Gastrocnemius medialis (tissue), 4 donors: Measurements from ENCODE around the gene DMD. TPM values are rescaled to one million over a fixed set of nuclear protein-coding genes. Genes with fewer than 3 reads are reported as not detected.

Experiments used
- ATAC-seq, 2 donors: fragments of 150-250 bp; one replicate each; pipeline ENCODE4 v1.9.1; 2016
- DNase-seq, 2 donors: peaks; one replicate each; pipeline ENCODE4 v3.0.0-alpha.2; 2019
- H3K27ac ChIP-seq, 4 donors: fragments of 200-600 bp; sonication (generic); 1 replicate in 1 of 4; 2 replicates in 3 of 4; pipeline ENCODE4 v1.5.1; 2016 to 2018; ENCODE audit warnings: mild to moderate bottlenecking in 2 of 4, moderate library complexity in 1 of 4
- H3K27me3 ChIP-seq, 3 donors: fragments of 200-600 bp; sonication (generic) in 2 of 3; 1 replicate in 1 of 3; 2 replicates in 2 of 3; pipeline versions ENCODE4 v1.5.1 to v1.6.0; 2016 to 2019; ENCODE audit warnings: mild to moderate bottlenecking in 1 of 3, moderate library complexity in 1 of 3
- H3K36me3 ChIP-seq, 2 donors: fragments of 200-600 bp; sonication (generic) in 1 of 2; one replicate each; pipeline ENCODE4 v1.5.1; 2017 to 2018
- H3K4me1 ChIP-seq, 2 donors: fragments of 200-600 bp; sonication (generic) in 1 of 2; one replicate each; pipeline ENCODE4 v1.5.1; 2016 to 2017; ENCODE audit warnings: mild to moderate bottlenecking in 2 of 2
- H3K4me3 ChIP-seq, 4 donors: fragments of 200-600 bp; sonication (generic) in 3 of 4; 1 replicate in 1 of 4; 2 replicates in 3 of 4; pipeline ENCODE4 v1.5.1; 2016 to 2019; ENCODE audit warnings: mild to moderate bottlenecking in 2 of 4
- H3K9me3 ChIP-seq, 3 donors: fragments of 200-600 bp; sonication (generic) in 2 of 3; 1 replicate in 1 of 3; 2 replicates in 2 of 3; pipeline ENCODE4 v1.5.1; 2016 to 2019
- POLR2A ChIP-seq, 2 donors: fragments of 450-650 bp; IDR thresholded peaks; one replicate each; pipeline ENCODE4 v1.6.1; 2017; ENCODE audit warnings: antibody characterized with exemption in 2 of 2, mild to moderate bottlenecking in 2 of 2, moderate library complexity in 2 of 2
- in situ Hi-C, 4 donors: fragments of 200-750 bp; cut with MboI; loops; one replicate each; pipeline versions ENCODE4 v1.15.0 to v1.8.0; 2017; ENCODE audit warnings: low sequenced_read_pairs in 4 of 4
- intact Hi-C: fragments of 100-400 bp; cut with DNase I; formaldehyde crosslinking; loops from one replicate; pipeline ENCODE4 v1.15.1; 2023; ENCODE audit warnings: low total_unique reads
- total RNA-seq, 4 donors: library from RNA; depleted of rRNA; stranded (reverse); fragments of >200 nt; gene quantifications; one replicate each; pipeline versions ENCODE4 v1.1.0 to v1.2.3, GENCODE V29; 2016
- TF ChIP-seq, protein P1 (sequence below), 5 experiments: fragments of 450-650 bp in 3 of 5; fragments of 200-600 bp in 2 of 5; sonication (generic) in 2 of 5; IDR thresholded peaks in 4 of 5; conservative IDR thresholded peaks in 1 of 5; 1 replicate in 4 of 5; 2 replicates in 1 of 5; pipeline ENCODE4 v1.5.1; 2016 to 2019; ENCODE audit warnings: antibody characterized with exemption in 5 of 5, mild to moderate bottlenecking in 3 of 5, moderate library complexity in 3 of 5

DMD gene
- total RNA-seq, 4 donors from 2014 or later: 53.5 to 201 (median 98.9) TPM

DNA sequence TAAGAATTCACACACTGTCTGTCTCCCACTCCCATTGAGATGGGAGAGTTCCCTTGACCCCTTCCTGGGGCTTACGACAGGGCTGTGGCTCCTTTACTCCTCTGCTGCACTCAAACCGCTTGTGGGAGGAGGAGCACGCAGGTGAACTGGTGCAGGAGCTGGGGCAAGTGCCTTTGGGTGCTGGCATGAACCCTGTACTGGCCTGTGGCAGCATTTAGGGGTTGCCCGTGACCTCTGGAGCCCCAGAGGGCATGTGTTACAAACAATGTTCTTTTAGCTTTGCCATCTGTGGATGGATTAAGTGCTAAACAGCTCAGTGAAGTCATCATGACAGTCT, 2117.7 kb downstream of the DMD start:
- in situ Hi-C loops (no loop called here), intact Hi-C loops (no loop called here)
- H3K9me3 ChIP-seq: no peaks in the 10 kb centered on the region
- no peak overlapping the region for H3K27ac ChIP-seq
- no peak for DNase-seq
- no peak overlapping the region for H3K4me3 ChIP-seq
- H3K4me1 ChIP-seq: no peaks in the 10 kb centered on the region
- H3K27me3 ChIP-seq: no peaks in the 10 kb centered on the region
- no peaks in the 10 kb centered on the region for H3K36me3 ChIP-seq
- no peak for TF ChIP-seq POLR2A (IDR thresholded peaks at IDR 0.05)
- TF ChIP-seq, protein P1, sequence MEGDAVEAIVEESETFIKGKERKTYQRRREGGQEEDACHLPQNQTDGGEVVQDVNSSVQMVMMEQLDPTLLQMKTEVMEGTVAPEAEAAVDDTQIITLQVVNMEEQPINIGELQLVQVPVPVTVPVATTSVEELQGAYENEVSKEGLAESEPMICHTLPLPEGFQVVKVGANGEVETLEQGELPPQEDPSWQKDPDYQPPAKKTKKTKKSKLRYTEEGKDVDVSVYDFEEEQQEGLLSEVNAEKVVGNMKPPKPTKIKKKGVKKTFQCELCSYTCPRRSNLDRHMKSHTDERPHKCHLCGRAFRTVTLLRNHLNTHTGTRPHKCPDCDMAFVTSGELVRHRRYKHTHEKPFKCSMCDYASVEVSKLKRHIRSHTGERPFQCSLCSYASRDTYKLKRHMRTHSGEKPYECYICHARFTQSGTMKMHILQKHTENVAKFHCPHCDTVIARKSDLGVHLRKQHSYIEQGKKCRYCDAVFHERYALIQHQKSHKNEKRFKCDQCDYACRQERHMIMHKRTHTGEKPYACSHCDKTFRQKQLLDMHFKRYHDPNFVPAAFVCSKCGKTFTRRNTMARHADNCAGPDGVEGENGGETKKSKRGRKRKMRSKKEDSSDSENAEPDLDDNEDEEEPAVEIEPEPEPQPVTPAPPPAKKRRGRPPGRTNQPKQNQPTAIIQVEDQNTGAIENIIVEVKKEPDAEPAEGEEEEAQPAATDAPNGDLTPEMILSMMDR (IDR thresholded peaks at IDR 0.05 in 4 of 5, conservative IDR thresholded peaks at IDR 0.05 in 1 of 5): no peak
- no peak for ATAC-seq

DNA sequence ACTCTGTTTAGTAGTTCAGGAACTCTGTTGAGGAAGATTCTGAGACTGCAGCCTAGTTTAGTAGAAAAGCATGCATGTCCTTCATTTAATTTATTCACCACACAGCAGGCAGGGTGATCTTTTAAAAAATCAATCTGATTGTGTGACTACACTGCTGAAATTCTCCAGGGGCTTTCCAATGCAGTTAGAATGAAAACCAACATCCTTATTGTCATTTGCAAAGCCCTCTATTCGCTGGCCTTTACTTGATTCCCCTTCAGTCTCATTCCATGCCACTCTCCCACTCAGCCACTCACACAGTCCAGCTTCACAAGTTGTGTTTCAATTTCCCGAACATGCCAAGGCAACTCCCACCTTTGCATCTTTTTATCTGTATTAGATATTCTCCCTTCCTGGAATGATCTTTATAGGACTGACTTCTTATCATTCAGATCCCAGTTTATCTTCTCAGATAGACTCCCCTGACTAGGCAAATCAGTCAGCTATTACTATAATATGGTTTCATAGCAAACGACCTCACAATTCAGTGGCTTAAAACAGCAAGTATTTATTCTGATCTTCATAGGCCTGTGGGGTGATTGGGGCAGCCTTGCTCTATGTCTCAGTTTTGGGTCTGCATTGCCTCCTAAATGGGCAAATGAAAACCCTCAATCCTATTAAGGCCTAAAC, 2118.2 kb downstream of the DMD start:
- Histone ChIP-seq H3K9me3 (no peaks in the 10 kb centered on the region), H3K27ac (no peak overlapping the region), H3K4me1 (no peaks in the 10 kb centered on the region), H3K4me3 (no peak overlapping the region), H3K27me3 (no peaks in the 10 kb centered on the region), H3K36me3 (no peaks in the 10 kb centered on the region)
- in situ Hi-C loops (no loop called here), intact Hi-C loops (no loop called here)
- ATAC-seq (no peak), DNase-seq (no peak)
- TF ChIP-seq, protein P1 (IDR thresholded peaks at IDR 0.05 in 4 of 5, conservative IDR thresholded peaks at IDR 0.05 in 1 of 5): no peak
- no peak for TF ChIP-seq POLR2A (IDR thresholded peaks at IDR 0.05)

DNA sequence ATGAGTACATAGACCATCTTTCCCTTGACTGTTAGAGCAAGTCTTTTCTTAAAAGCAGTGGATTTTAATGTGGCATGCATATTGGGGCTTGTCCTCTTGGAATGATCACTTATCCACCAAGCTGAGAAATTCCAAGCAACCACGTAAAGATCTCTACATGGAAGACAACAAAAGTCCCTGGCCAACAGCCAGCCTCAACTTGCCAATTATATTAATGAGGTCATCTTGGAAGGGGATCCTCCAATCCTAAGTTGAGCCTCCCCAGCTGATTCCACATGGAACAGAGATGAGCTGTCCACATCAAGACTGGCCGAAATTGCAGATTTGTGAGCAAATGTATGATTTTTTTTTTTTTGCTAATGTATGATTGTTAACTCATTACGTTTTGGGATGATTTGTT, 2118.9 kb downstream of the DMD start:
- H3K4me3 ChIP-seq: no peak overlapping the region
- in situ Hi-C loops: no loop called here
- no peaks in the 10 kb centered on the region for H3K9me3 ChIP-seq
- DNase-seq: no peak
- no peaks in the 10 kb centered on the region for H3K4me1 ChIP-seq
- TF ChIP-seq, protein P1 (IDR thresholded peaks at IDR 0.05 in 4 of 5, conservative IDR thresholded peaks at IDR 0.05 in 1 of 5): no peak
- no peak for TF ChIP-seq POLR2A (IDR thresholded peaks at IDR 0.05)
- no peaks in the 10 kb centered on the region for H3K27me3 ChIP-seq
- no peak overlapping the region for H3K27ac ChIP-seq
- no peaks in the 10 kb centered on the region for H3K36me3 ChIP-seq
- intact Hi-C loops: no loop called here
- ATAC-seq: no peak

DNA sequence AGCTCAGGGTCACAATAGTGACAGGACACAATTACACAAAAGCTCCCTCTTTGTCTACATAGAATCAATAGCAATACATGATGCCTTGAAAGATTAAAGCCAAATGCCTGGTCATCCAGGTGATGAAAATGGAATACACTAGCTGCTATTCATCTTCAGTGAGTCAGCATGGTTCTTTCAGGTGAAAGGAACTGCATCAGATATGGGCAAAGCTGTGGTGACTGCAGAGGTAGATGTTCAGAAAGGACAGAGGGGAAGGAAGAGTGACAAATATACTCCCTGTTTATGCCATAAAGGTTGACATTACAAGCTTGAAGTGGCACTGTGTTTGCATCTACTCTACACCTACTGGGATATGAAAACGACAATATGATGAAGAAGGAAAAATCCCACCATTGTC, 2119.5 kb downstream of the DMD start:
- H3K27me3 ChIP-seq: no peaks in the 10 kb centered on the region
- intact Hi-C loops: no loop called here
- no peak for ATAC-seq
- in situ Hi-C loops: no loop called here
- H3K9me3 ChIP-seq: no peaks in the 10 kb centered on the region
- no peak overlapping the region for H3K27ac ChIP-seq
- no peaks in the 10 kb centered on the region for H3K4me1 ChIP-seq
- H3K36me3 ChIP-seq: no peaks in the 10 kb centered on the region
- DNase-seq: no peak
- TF ChIP-seq POLR2A (IDR thresholded peaks at IDR 0.05): no peak
- TF ChIP-seq, protein P1 (IDR thresholded peaks at IDR 0.05 in 4 of 5, conservative IDR thresholded peaks at IDR 0.05 in 1 of 5): no peak
- no peak overlapping the region for H3K4me3 ChIP-seq

DNA sequence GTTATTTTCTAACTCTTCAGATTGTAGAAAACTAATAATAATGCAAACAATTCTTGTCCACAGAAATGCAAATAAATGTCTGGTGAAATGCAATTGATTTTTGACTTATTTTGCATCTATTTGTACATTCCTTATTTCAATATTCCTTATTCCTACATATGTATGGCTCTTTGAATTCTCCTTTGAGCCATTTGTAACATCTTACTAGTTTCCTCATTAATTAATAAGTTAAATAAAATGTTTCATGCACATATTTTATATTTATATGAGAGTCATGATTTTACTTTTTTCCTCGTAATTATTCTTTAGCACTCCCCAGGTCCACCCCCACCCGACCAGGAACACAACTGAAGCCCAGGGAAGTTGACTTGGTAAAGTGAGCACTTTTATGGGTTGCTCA, 2136.8 kb downstream of the DMD start:
- Histone ChIP-seq H3K27me3 (no peaks in the 10 kb centered on the region), H3K9me3 (no peaks in the 10 kb centered on the region), H3K4me1 (no peaks in the 10 kb centered on the region), H3K36me3 (no peaks in the 10 kb centered on the region), H3K4me3 (no peak overlapping the region), H3K27ac (no peak overlapping the region)
- in situ Hi-C loops (no loop called here), intact Hi-C loops (no loop called here)
- TF ChIP-seq POLR2A (IDR thresholded peaks at IDR 0.05): no peak
- TF ChIP-seq, protein P1 (IDR thresholded peaks at IDR 0.05 in 4 of 5, conservative IDR thresholded peaks at IDR 0.05 in 1 of 5): no peak
- DNase-seq: no peak
- ATAC-seq: no peak
